ENCODE data around the gene KDM2A.

Gene KDM2A

DNA sequence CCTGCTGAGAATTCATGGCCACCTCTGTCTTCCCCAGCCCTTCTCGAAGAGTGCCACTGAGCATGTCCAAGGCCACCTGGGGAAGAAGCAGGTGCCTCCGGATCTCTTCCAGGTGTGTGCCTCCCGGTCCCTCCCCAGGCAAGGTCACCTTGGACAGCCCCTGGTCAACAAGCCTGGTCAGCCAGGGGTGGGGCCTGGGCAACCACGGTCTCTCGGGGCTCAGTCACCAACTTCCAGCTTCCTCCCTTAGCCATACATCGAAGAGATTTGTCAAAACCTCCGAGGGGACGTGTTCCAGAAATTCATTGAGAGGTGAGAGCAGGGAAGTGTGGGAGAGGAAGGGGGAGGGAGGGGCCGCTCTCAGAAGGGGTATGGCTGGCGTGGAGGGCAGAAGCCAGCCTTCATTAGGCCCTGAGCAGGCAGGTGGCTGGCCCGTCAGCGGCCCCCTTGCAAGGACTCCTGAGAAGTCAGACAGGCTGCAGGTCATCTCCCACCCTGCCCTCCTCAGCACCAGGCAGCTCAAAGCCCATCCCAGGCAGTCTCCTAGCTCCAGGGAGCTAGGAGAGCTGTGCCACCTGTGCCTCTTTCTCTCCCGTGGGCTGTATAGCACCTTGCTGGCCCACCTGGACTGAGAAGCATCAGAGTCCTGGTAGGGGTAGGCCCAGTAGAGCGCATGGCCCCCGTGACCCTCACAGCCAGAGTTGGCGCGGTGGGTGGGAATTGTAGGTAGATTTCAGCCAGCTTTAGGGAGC is 160.7 kb downstream of the KDM2A start:
- no peak for DNase-seq (ENCODE audit: low read depth, low spot score)
- TF ChIP-seq, protein P1, sequence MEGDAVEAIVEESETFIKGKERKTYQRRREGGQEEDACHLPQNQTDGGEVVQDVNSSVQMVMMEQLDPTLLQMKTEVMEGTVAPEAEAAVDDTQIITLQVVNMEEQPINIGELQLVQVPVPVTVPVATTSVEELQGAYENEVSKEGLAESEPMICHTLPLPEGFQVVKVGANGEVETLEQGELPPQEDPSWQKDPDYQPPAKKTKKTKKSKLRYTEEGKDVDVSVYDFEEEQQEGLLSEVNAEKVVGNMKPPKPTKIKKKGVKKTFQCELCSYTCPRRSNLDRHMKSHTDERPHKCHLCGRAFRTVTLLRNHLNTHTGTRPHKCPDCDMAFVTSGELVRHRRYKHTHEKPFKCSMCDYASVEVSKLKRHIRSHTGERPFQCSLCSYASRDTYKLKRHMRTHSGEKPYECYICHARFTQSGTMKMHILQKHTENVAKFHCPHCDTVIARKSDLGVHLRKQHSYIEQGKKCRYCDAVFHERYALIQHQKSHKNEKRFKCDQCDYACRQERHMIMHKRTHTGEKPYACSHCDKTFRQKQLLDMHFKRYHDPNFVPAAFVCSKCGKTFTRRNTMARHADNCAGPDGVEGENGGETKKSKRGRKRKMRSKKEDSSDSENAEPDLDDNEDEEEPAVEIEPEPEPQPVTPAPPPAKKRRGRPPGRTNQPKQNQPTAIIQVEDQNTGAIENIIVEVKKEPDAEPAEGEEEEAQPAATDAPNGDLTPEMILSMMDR (IDR thresholded peaks at IDR 0.05; ENCODE audit: low read depth, low read length): no peak
- in situ Hi-C loops (cut with HindIII; ENCODE audit: low sequenced_read_pairs): no loop called here
- H3K4me3 ChIP-seq (ENCODE audit: low read depth, low read length): no peak overlapping the region

DNA sequence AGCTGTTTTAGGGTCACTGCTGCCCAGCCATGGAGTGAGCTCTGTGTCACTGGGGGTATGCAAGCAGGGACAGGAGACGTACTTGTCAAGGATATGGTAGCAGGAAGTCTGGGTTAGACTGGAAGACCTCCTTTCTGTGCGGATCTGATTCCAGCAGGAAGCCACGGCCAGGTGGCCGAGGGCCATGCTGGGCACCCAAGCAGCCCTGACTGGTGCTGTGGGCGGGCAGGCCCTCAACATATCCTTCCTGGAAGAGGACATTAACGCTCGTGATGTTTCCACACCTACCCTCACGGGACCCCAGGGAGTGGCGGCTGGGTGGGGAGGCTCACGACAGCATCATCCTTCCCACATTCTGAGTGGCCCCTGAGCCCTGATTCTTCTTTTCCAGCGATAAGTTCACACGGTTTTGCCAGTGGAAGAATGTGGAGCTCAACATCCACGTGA is 161.3 kb downstream of the KDM2A start:
- in situ Hi-C loops (cut with HindIII; ENCODE audit: low sequenced_read_pairs): no loop called here
- no peak overlapping the region for H3K4me3 ChIP-seq (ENCODE audit: low read depth, low read length)
- DNase-seq (ENCODE audit: low read depth, low spot score): no peak
- TF ChIP-seq, protein P1 (IDR thresholded peaks at IDR 0.05; ENCODE audit: low read depth, low read length): no peak

DNA sequence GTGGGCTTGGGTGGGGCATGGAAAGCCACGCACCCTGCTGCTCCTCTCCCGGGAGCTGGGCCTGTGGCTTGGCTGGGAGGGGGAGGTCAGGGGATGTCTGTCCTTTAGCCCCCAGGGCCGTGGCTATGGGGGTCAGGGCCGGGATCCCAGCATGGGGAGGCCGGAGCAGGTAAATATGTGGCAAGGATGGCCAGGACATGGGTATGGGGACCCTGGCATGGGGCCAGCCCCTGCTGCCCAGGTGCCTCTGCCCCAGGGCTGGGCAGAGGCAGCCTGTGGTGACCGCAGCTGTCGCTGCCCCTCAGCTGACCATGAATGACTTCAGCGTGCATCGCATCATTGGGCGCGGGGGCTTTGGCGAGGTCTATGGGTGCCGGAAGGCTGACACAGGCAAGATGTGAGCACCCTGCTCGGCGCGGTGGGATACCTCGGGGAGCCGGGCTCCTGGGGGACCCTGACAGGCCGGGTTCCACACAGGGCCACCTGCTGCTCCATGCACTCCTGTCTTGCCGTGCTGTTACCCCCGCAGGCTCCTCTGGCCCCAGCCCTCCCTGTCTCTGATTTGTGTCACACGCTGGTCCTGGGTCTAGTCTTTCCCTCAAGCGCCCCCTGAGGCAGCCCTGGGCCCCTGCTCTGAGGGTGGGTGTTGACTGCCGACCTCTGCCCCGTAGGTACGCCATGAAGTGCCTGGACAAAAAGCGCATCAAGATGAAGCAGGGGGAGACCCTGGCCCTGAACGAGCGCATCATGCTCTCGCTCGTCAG is 161.9 kb downstream of the KDM2A start:
- DNase-seq (ENCODE audit: low read depth, low spot score): no peak
- H3K4me3 ChIP-seq (ENCODE audit: low read depth, low read length): no peak overlapping the region
- TF ChIP-seq, protein P1 (IDR thresholded peaks at IDR 0.05; ENCODE audit: low read depth, low read length): no peak
- in situ Hi-C loops (cut with HindIII; ENCODE audit: low sequenced_read_pairs): no loop called here

DNA sequence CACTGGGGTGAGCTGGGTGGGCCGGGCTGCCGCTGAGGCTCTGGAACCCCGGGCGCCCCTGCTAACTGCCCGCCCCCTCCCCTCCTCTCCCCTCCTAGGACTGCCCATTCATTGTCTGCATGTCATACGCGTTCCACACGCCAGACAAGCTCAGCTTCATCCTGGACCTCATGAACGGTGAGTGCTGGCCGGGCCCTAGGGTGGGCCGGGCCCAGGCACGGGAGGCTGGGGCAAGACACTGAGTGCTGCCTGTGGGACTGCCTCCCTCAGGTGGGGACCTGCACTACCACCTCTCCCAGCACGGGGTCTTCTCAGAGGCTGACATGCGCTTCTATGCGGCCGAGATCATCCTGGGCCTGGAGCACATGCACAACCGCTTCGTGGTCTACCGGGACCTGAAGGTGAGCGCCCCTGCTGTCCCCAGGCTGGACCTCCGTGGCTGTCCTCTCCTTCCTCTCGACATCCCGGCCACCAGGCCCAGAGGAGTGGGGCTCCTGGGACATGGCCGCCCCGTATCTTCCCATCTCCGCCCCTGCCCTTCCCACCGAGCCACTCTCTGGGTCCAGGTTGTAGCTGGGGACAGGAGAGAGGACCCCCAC is 162.6 kb downstream of the KDM2A start:
- TF ChIP-seq, protein P1 (IDR thresholded peaks at IDR 0.05; ENCODE audit: low read depth, low read length): no peak

DNA sequence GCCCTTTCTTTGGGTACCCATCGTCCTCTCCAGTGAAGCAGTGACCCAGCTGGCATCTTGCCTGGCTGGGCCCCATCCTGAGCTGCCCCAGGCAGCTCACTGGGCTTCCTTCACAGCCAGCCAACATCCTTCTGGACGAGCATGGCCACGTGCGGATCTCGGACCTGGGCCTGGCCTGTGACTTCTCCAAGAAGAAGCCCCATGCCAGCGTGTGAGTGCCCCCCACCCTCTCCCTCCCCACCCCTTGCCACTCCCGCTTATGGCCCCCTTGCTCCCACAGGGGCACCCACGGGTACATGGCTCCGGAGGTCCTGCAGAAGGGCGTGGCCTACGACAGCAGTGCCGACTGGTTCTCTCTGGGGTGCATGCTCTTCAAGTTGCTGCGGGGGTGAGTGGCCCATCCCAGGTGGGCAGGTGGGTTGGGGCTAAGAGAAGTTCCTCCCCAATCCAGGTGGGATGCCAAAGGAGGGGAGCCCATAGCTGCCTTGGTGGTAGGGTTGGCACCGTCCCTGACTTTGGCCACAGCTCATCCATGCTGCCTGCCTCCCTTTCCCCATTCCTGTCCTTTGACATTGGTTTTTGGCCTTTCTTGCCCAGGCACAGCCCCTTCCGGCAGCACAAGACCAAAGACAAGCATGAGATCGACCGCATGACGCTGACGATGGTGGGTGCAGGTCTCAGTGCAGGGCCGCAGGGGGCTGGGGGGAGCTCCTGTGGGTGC is 163.3 kb downstream of the KDM2A start:
- in situ Hi-C loops (cut with HindIII; ENCODE audit: low sequenced_read_pairs): no loop called here
- DNase-seq (ENCODE audit: low read depth, low spot score): no peak
- H3K4me3 ChIP-seq (ENCODE audit: low read depth, low read length): no peak overlapping the region
- TF ChIP-seq, protein P1 (IDR thresholded peaks at IDR 0.05; ENCODE audit: low read depth, low read length): no peak

More for the DNA sequence above, 162.6 kb downstream of the KDM2A start:
- DNase-seq (ENCODE audit: low read depth, low spot score): no peak
- in situ Hi-C loops (cut with HindIII; ENCODE audit: low sequenced_read_pairs): no loop called here
- no peak overlapping the region for H3K4me3 ChIP-seq (ENCODE audit: low read depth, low read length)

DNA sequence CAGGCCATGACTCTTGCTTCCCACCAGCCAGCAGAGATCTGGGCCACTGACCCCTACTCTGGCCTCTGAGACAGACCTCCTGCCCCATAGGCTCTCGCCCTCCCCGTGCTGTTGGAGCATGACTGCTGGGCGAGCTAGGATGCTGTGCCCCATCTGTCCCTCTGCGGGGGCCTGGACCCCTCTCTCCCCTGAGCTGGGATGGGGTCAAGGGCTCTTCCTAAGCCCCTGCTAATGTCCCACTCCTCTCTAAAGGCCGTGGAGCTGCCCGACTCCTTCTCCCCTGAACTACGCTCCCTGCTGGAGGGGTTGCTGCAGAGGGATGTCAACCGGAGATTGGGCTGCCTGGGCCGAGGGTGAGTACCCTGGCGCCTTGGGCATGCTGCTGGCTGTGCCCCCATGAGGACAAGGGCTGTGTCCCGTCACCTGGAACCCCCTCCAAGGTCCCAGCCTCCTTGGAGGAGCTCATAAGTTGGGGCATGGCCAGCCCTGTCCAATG is 163.9 kb downstream of the KDM2A start:
- DNase-seq (ENCODE audit: low read depth, low spot score): no peak
- H3K4me3 ChIP-seq (ENCODE audit: low read depth, low read length): no peak overlapping the region
- in situ Hi-C loops (cut with HindIII; ENCODE audit: low sequenced_read_pairs): no loop called here
- TF ChIP-seq, protein P1 (IDR thresholded peaks at IDR 0.05; ENCODE audit: low read depth, low read length): no peak
